ENCODE results near the gene SLC22A5.
"Not testable (repeated sequence)": the region's sequence is repeated elsewhere in the genome, so short reads cannot be mapped to it uniquely, and the experiment has no call there.

SLC22A5 gene

GRCh38 chr5:132415516-132415915 is 46.0 kb downstream of the SLC22A5 start:
- DNase-seq: not testable (repeated sequence)

- no peak for DNase-seq
Measured at GRCh38 chr5:132416306-132417009, 46.9 kb downstream of the SLC22A5 start.

DNA sequence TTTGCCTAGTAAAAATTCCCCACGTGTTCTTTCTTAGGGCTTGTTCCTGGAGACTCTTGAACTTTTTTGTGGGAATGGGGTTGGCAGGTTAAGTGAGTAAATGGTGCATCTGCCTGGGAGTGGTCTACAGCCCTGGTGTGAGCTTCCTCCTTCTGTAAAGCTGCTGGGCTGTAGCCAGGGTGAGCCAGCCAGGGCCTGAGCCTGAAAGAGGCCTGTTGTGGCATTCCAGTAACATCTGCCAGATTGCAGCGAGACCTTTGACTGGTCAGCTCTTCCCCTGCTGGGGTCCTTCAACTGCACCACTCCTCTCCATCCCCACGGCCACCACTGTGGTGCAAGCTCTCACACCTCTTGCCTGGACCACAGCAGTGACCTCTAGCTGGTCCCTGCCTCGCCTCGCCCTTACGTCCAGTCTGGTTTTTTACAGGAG is 47.5 kb downstream of the SLC22A5 start:
- no peak for DNase-seq

GRCh38 chr5:132417461-132417860 is 48.0 kb downstream of the SLC22A5 start:
- DNase-seq: no peak

GRCh38 chr5:132417889-132418485 is 48.5 kb downstream of the SLC22A5 start:
- no peak for DNase-seq

DNA sequence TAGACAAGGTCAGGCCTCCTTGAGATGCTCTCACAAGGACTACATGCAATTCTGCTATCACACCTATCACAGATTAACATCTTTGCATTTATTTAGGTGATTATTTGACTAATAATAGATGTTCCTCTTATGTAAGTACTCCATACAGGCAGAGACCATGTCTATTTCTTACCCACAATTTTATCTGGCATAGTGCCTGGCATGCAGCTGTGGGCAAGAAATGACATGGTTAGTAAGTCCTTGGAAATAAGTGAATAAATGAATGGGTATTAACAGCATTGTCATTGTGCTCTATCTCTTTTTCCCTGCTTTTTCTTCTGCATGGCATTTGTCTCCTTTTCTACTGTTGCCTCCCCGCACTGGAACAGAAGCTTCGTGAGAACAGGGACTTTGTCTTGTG is 49.4 kb downstream of the SLC22A5 start:
- no peak for DNase-seq

GRCh38 chr5:132419502-132420468 is 50.3 kb downstream of the SLC22A5 start:
- DNase-seq: peak; percentile 71 to 73

DNA sequence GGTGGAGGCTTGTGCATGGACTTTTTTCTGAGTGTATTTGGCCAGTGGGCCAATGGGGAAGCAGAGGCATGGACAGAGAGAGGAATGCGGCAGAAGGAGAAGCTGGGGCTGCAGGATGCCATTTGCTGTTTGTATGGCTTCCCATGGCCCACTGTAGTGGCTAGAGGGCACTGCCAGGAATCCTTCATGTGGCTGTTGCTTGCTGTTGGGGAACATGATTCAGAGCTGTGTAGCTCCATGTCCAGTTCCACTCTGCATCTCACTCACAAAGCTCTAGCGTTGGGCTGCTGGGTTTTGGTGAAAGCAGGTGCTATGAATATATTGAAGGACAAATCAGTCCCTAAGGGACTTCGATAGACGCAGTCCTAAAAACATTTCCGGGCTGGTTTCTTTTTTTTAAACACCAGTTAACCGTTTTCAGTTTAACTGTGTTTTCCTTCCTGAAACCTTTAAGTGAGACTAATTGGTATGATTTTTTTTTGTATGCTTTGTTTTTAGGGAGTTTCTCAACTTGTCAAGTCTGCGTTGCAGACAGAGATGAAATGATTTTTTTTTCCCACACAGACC is 51.3 kb downstream of the SLC22A5 start:
- DNase-seq: peak; percentile 46 to 55

DNA sequence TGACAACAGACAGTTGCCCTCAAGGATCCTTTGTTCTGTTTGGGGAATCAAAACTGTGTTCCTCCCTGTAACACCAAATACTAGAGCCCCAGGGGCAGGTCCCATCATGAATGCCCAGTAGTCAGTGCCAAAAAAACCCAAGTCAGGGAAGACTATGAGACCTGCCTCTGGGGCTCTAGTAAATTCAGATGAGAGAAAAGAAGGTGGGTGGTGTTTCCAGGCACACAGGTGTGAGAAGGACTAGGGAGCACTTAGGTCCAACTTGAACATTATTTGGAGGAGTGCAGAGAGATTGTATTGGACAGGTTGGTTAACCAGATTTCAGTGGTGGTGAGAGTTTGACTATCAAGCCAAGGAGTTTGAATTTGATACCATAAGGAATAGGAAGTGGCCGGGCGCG is 52.0 kb downstream of the SLC22A5 start:
- DNase-seq: no peak

GRCh38 chr5:132422720-132423437 is 53.4 kb downstream of the SLC22A5 start:
- DNase-seq: peak in 1 of 2 donors; percentile 66

DNA sequence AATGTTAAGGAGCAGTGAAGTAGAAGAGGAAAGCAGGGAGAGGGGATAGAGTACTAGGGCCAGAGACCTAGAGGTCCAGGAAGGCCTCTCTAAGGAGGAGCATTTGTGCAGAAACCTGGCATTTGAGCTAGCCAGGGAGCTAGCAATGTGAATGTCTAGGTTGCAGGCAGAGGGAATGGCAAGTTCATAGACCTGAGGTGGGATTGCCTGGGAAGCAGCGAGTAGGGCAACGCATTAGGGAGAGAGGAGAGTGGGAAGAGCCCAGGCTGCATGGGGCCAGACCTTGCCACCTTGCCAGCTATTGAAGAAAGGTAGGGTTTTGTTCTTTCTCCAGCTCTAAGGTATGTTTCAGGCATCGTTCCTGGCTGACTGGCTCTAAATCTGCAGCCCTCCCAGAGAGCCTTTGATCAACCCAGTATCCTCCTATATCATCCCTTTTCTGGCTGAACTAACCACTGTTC is 54.0 kb downstream of the SLC22A5 start:
- DNase-seq: no peak

GRCh38 chr5:132424167-132424880 is 54.8 kb downstream of the SLC22A5 start:
- DNase-seq: no peak

DNA sequence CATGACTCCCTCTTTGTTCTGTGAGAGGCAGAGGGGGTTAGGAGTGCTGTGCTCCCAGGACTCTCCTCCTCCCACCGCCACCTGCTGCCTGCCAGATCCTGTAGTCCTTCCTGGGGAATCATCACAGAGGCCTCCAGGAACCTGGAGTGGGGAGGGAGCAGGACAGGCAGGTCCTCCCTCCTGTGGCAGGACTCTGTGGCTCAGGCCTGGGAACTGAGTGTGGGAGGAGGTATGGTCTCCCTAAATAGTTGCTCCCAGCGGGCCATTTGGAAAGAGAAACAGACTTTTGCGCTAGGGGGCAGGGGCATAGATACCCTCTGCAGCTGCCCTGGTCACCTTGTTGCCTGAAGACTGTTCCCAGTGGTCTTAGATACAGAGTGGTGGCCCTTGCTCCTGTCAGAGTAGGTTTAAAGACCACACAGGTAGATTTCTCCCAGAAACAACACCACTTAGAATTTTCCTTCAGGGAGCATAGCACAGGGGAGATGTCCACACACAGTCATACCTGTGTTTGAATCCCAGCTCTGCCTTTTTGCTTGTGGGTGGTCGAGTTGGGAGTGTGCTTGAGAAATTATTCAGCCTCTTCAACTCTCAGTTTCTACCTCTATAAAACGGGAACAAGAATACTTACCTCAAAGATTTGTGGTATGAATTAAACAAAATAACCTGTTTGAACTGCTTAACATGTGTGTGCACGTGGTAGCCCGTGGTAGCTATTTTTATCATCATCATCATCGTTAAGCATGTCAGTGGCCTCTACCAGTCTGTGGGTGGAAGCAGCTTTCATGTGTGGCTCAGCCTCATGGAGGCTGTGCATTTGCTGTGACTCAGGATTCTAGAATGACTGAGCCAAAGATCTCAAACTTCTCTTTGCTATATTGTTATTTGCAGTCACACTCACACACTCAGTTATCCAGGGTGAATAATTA is 55.8 kb downstream of the SLC22A5 start:
- DNase-seq: peak; percentile 77 to 80

- DNase-seq: no peak
Measured at GRCh38 chr5:132425975-132426524, 56.5 kb downstream of the SLC22A5 start.

- DNase-seq: peak; percentile 67 to 83
Measured at GRCh38 chr5:132426525-132427138, 57.1 kb downstream of the SLC22A5 start.

DNA sequence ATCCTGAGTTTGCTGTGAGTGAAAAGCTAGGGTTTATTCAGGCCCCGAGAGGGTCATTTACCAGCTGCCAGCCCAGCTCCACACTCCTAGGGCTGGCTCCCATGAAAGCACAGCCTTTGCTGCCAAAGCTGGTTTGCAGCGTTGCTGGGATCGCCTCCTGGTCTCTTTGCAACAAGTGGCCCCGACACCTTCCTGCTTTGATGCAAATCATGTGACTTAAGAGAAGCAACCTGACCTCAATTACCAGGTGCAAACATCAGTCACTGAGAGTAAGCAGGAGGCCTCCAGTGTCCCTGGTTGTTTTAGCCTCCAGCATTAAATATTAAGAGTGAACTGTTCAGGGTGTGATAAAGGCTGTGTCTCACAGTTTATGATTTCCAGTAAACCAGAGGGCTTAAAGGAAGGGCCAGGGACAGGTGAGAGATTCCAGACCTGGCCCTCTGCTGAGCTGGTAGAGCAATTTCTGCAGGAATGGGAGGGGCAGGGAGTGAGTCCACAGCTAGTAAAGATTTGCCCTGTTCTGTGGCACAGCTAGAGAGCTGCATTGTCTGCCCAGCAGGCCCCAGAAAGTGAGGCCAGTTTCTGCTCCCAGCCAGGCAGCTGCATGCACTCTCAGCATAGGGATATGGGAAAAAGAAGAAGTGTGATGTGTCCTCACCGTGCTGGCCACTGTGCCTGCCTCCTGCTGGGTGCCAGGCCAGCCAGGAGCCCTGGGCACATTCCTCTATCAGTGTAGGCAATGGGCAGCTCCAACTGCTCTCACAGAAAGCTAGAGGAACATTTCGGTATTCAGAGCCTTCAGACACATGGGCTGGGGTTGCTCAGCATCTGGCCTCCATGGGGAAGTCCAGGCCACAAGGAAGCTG is 58.0 kb downstream of the SLC22A5 start:
- peak; percentile 63 to 70 for DNase-seq

GRCh38 chr5:132428147-132428482 is 58.6 kb downstream of the SLC22A5 start:
- DNase-seq: no peak
